Tibial nerve (tissue), 4 donors: ENCODE data around the gene IGFL2. TPM values are rescaled to one million over a fixed set of nuclear protein-coding genes. Genes with fewer than 3 reads are reported as not detected.
"Not testable (repeated sequence)": the region's sequence is repeated elsewhere in the genome, so short reads cannot be mapped to it uniquely, and the experiment has no call there.

Experiments used
- DNase-seq, 2 donors: peaks; one replicate each; pipeline ENCODE4 v3.0.0-alpha.2; 2019; ENCODE audit warnings: low spot score in 2 of 2
- H3K27ac ChIP-seq, 4 donors: fragments of 200-600 bp; sonication (generic) in 3 of 4; one replicate each; pipeline ENCODE4 v1.5.1; 2017 to 2019; ENCODE audit warnings: mild to moderate bottlenecking in 1 of 4
- H3K27me3 ChIP-seq, 2 donors: fragments of 200-600 bp; sonication (generic) in 1 of 2; one replicate each; pipeline versions ENCODE4 v1.5.1 to v1.6.0; 2017 to 2019
- H3K36me3 ChIP-seq, 3 donors: fragments of 200-600 bp; sonication (generic); one replicate each; pipeline ENCODE4 v1.5.1; 2018 to 2019
- H3K4me1 ChIP-seq, 4 donors: fragments of 200-600 bp; sonication (generic) in 3 of 4; one replicate each; pipeline ENCODE4 v1.5.1; 2017 to 2019
- H3K4me3 ChIP-seq, 4 donors: fragments of 200-600 bp; sonication (generic) in 3 of 4; one replicate each; pipeline ENCODE4 v1.5.1; 2017 to 2019; ENCODE audit warnings: mild to moderate bottlenecking in 1 of 4, moderate library complexity in 1 of 4
- H3K9me3 ChIP-seq, 4 donors: fragments of 200-600 bp; sonication (generic) in 3 of 4; one replicate each; pipeline ENCODE4 v1.5.1; 2017 to 2019
- EP300 ChIP-seq, 2 donors: sonication (generic); formaldehyde crosslinking; IDR thresholded peaks; one replicate each; pipeline ENCODE4 v1.6.1; 2017; ENCODE audit warnings: antibody characterized with exemption in 2 of 2, mild to moderate bottlenecking in 1 of 2
- POLR2A ChIP-seq, 2 donors: fragments of 450-650 bp; IDR thresholded peaks; one replicate each; pipeline ENCODE4 v1.6.1; 2017; ENCODE audit warnings: antibody characterized with exemption in 2 of 2, mild to moderate bottlenecking in 2 of 2, moderate library complexity in 2 of 2
- WGBS, 2 donors: methylation state at CpG; one replicate each; pipeline ENCODE4 v1.1.5; 2018; 5-methylcytosine and 5-hydroxymethylcytosine counted together
- total RNA-seq, 4 donors: library from RNA; depleted of rRNA; stranded (reverse); fragments of >200 nt; gene quantifications; one replicate each; pipeline ENCODE4 v1.1.0, GENCODE V29; 2016
- TF ChIP-seq, protein P1 (sequence below), 5 experiments: fragments of 200-600 bp in 3 of 5; fragments of 450-650 bp in 2 of 5; sonication (generic) in 3 of 5; IDR thresholded peaks; one replicate each; pipeline ENCODE4 v1.5.1; 2016 to 2019; ENCODE audit warnings: antibody characterized with exemption in 5 of 5, mild to moderate bottlenecking in 3 of 5, moderate library complexity in 2 of 5

IGFL2 gene
- total RNA-seq = 1 to 10 TPM in 1 of 4 donors, not detected in 3; 1.0 TPM

DNA sequence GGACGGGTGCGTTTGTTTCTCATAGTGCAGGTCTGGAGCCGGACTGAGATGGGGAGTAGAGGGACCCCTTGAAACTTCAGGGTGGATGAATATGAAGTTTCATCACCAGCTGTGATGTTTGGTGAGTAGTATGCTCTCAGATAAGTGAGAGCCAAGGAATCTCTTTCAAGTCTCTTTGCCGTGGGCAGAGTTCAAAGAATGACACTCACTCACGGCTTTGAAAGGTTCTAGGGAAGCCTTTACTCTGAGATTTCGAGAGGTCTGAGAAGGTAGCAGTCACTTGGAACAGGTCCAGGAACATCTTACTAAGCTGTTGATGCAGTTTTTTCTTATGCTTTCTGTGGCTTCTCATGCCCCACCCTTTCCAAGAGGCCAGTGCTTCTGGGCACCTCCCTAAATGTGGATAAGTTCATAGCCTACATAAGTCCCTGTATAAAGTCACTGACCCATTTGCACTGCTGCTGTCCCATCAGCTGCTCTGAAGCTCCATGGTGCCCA lies at the start of gene IGFL2:
IGFL2 (plus strand) TSS at position 448 of the 498 bp plus-strand sequence; CDS start at position 489, 41 bp downstream.
- Histone ChIP-seq H3K27me3 (no peaks in the 10 kb centered on the region), H3K9me3 (peaks cover 0 to 6% (median 0%) of the 10 kb centered on the region in 4 donors), H3K27ac (no peak within 1 kb of the TSS), H3K4me1 (no peaks in the 10 kb centered on the region), H3K4me3 (no peak within 1 kb of the TSS), H3K36me3 (no peaks in the 10 kb centered on the region)
- no peak for DNase-seq
- 79 to 83% methylated on average over 6 of the region's 6 CpGs for WGBS, 2 donors
- TF ChIP-seq EP300 (IDR thresholded peaks at IDR 0.05) = no peak

DNA sequence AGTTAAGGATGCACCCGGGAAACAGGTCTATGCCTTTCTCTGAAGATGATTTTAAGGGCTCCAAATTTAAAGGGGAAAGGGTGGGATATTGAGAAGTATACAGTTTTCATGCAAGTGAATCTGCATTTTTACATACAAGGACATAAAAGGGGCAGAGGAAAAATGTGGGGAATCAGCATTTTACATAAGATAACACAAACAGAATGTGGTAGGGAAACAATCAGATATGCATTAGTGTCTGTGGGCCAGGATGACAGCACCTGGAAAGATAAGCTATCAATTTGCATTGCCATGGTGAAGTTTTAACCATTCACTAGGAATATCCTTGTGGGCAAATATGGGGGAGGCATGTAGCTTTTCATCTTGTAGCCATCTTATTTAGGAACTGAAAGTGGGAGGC lies 47.7 kb upstream of the IGFL2 start:
- 90% methylated on average over 1 of the region's 1 CpG for WGBS, 2 donors

DNA sequence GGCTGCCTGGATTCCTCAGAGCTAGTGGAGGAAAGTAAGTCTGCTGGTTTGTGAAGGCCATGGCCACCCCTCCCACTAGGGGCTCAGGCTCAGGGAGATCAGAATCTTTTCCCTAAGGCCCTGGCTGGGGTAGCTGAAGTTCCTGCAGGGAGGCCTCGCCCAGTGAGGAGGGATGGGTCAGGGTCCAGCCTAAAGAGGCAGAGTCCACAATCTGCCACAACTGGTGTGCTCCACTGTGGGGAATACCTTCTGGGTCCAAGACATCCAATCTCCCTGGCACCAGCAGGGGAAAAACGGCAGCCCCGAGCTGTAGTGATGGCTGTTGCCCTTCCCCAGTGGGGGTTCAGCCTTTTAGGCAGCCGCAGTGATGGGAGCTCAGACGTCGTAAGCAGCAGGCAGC lies 46.7 kb upstream of the IGFL2 start:
- DNase-seq = no peak
- H3K27me3 ChIP-seq = no peaks in the 10 kb centered on the region
- H3K36me3 ChIP-seq = no peaks in the 10 kb centered on the region
- no peak overlapping the region for H3K4me3 ChIP-seq
- H3K4me1 ChIP-seq = no peaks in the 10 kb centered on the region
- peaks cover 0 to 35% (median 2%) of the 10 kb centered on the region in 4 donors for H3K9me3 ChIP-seq
- no peak overlapping the region for H3K27ac ChIP-seq
- 34 to 48% methylated on average over 3 to 6 of the region's 6 CpGs for WGBS, 2 donors
- TF ChIP-seq, protein P1, sequence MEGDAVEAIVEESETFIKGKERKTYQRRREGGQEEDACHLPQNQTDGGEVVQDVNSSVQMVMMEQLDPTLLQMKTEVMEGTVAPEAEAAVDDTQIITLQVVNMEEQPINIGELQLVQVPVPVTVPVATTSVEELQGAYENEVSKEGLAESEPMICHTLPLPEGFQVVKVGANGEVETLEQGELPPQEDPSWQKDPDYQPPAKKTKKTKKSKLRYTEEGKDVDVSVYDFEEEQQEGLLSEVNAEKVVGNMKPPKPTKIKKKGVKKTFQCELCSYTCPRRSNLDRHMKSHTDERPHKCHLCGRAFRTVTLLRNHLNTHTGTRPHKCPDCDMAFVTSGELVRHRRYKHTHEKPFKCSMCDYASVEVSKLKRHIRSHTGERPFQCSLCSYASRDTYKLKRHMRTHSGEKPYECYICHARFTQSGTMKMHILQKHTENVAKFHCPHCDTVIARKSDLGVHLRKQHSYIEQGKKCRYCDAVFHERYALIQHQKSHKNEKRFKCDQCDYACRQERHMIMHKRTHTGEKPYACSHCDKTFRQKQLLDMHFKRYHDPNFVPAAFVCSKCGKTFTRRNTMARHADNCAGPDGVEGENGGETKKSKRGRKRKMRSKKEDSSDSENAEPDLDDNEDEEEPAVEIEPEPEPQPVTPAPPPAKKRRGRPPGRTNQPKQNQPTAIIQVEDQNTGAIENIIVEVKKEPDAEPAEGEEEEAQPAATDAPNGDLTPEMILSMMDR (IDR thresholded peaks at IDR 0.05) = no peak
- no peak for TF ChIP-seq POLR2A (IDR thresholded peaks at IDR 0.05)
- TF ChIP-seq EP300 (IDR thresholded peaks at IDR 0.05) = no peak

More for the DNA sequence above, 47.7 kb upstream of the IGFL2 start:
- Histone ChIP-seq H3K4me1 (no peaks in the 10 kb centered on the region), H3K36me3 (no peaks in the 10 kb centered on the region), H3K27me3 (no peaks in the 10 kb centered on the region), H3K4me3 (no peak overlapping the region), H3K27ac (no peak overlapping the region), H3K9me3 (peaks cover 0 to 31% (median 2%) of the 10 kb centered on the region in 4 donors)
- no peak for TF ChIP-seq EP300 (IDR thresholded peaks at IDR 0.05)
- no peak for DNase-seq

DNA sequence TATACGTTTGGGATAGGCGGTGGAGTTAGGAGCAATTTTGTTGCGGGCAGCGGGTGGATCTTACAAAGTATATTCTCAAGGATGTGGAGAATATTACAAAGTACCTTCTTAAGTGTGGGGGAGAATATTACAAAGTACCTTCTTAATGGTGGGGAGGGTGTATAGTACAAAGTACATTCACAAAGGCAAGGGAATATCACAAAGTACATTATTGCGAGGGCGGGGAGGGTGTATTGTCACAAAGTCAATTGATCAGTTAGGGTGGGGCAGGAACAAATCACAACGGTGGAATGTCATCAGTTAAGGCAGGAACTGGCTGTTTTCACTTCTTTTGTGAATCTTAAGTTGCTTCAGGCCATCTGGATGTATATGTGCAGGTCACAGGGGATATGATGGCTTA lies 45.7 kb upstream of the IGFL2 start:
- H3K4me3 ChIP-seq, H3K27ac ChIP-seq, H3K27me3 ChIP-seq, DNase-seq, H3K36me3 ChIP-seq, H3K4me1 ChIP-seq: not testable (repeated sequence)
- WGBS, 2 donors = 74 to 76% methylated on average over 7 of the region's 7 CpGs
- H3K9me3 ChIP-seq = peaks cover 0 to 24% (median 2%) of the 10 kb centered on the region in 4 donors

DNA sequence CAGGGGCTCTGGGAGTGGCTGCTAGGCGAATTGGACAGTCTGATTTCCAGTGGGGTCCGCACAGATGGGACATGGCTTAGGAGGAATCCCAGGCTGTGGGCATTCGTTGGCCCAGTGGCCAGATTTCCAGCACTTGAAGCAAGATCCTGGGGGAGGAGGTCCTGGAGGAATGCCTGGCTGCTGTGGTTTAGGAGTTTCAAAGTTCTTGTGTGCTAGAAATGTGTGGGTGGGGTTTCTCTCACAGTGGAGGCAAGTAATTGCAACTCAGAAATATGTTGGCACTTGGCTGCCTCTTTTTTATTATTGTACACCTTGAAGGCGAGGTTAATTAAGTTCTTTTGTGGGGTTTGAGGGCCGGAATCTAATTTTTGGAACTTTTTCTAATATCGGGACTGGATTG lies 40.7 kb upstream of the IGFL2 start:
- Histone ChIP-seq H3K4me1 (no peaks in the 10 kb centered on the region), H3K4me3 (no peak overlapping the region), H3K9me3 (peaks cover 0 to 8% (median 0%) of the 10 kb centered on the region in 4 donors), H3K27me3 (peaks cover 0 to 1% of the 10 kb centered on the region in 2 donors), H3K36me3 (no peaks in the 10 kb centered on the region), H3K27ac (no peak overlapping the region)
- TF ChIP-seq POLR2A (IDR thresholded peaks at IDR 0.05) (no peak), EP300 (IDR thresholded peaks at IDR 0.05) (no peak)
- TF ChIP-seq, protein P1 (IDR thresholded peaks at IDR 0.05) = no peak
- no peak for DNase-seq
- WGBS, 2 donors = 56 to 59% methylated on average over 6 of the region's 6 CpGs

DNA sequence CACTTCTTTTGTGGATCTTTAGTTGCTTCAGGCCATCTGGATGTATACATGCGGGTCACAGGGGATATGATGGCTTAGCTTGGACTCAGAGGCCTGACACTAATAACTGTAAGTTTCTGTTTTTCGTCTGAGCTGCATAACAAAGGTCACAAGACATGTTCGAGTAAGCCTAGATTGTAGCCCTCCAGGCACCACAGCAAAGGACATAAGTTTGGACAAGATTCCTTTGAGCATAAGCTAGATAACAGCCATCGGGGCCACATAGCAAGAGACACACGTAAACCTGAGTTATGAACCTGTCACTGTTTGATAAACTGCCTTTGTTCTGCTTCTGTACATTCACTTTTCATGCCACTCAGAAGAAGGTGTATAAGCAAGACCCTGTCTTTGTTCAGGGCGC lies 38.2 kb upstream of the IGFL2 start:
- Histone ChIP-seq H3K4me3 (no peak overlapping the region), H3K36me3 (no peaks in the 10 kb centered on the region), H3K4me1 (no peaks in the 10 kb centered on the region), H3K9me3 (peaks cover 0 to 8% (median 0%) of the 10 kb centered on the region in 4 donors), H3K27ac (no peak overlapping the region), H3K27me3 (peaks cover 0 to 4% of the 10 kb centered on the region in 2 donors)
- TF ChIP-seq, protein P1 (IDR thresholded peaks at IDR 0.05) = no peak
- TF ChIP-seq POLR2A (IDR thresholded peaks at IDR 0.05) = no peak
- no peak for TF ChIP-seq EP300 (IDR thresholded peaks at IDR 0.05)
- no peak for DNase-seq
- WGBS, 2 donors = 55% methylated on average over 6 of the region's 6 CpGs

DNA sequence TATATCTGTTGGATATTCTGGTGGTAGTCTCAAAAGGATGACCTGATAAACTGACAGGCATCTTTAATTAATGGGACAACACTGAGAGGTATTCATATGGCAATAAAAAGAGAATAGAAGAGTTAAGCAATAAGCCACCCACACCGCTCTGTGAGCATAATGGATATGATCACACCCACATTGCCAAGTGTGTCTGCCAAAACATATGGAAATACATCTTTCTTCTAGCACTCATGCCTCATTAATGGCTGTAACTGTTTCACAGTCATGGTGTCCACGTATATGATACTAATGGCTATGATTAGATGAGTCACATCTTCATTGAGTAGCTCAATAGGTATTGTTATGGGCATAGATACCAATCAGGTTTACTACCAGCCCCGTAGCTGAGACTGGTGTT lies 36.7 kb upstream of the IGFL2 start:
- Histone ChIP-seq H3K9me3 (no peaks in the 10 kb centered on the region), H3K27ac (no peak overlapping the region), H3K36me3 (no peaks in the 10 kb centered on the region), H3K27me3 (peaks cover 0 to 4% of the 10 kb centered on the region in 2 donors), H3K4me3 (no peak overlapping the region), H3K4me1 (no peaks in the 10 kb centered on the region)
- 51 to 54% methylated on average over 3 of the region's 3 CpGs for WGBS, 2 donors
- DNase-seq = no peak
- TF ChIP-seq EP300 (IDR thresholded peaks at IDR 0.05) (no peak), POLR2A (IDR thresholded peaks at IDR 0.05) (no peak)
- TF ChIP-seq, protein P1 (IDR thresholded peaks at IDR 0.05) = no peak
